Stimulated activated CD4-positive, alpha-beta T cell treated with anti-CD3 and anti-CD28 coated beads, Interleukin-15, amount 100 ng/mL, for 24 hours (primary cell): ENCODE measurements around the gene RUBCNL.

Experiments used
- DNase-seq: peaks from one replicate; pipeline ENCODE4 v3.0.0-alpha.2; 2020

RUBCNL gene

DNA sequence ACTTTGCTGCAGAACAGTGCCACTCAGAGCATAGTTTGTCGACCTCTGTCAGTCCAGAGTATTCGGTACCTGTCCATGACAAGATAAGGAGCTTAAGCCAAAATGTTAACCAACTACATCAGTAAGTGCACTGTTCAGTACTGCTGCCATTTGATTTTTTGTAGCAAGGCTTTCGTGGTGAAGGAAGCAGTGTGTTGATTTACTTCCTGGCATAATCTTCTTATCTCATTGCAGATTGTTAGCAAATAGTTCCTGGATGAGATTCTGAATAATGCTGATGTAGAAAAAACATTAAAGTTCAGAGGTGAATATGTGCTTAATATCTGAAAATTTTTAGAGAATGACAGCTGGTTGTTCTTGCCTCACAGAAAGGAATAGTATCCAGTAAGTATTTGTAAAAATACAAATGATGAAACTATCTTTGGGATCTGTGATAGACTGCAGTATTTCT is 89.7 kb downstream of the RUBCNL start:
- no peak for DNase-seq

DNA sequence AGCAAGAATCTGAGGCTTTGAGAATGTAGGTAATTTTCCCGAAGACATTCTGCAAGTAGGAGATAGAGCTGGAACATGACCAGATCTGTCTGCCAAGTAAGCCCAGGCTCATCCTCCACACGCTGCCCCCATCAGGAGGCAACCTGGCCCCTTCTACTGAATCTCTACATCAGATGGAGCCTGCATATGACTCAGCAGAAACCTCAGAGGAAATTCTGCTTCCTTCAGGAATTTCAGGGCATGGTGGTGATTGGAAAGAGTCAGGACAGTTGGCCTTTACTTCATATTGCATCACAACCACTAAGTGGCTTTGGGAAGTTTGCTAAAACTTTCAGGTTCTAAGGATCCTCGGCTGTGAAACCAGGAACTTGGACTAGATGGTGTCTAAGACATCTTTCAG is 90.1 kb downstream of the RUBCNL start:
- no peak for DNase-seq

DNA sequence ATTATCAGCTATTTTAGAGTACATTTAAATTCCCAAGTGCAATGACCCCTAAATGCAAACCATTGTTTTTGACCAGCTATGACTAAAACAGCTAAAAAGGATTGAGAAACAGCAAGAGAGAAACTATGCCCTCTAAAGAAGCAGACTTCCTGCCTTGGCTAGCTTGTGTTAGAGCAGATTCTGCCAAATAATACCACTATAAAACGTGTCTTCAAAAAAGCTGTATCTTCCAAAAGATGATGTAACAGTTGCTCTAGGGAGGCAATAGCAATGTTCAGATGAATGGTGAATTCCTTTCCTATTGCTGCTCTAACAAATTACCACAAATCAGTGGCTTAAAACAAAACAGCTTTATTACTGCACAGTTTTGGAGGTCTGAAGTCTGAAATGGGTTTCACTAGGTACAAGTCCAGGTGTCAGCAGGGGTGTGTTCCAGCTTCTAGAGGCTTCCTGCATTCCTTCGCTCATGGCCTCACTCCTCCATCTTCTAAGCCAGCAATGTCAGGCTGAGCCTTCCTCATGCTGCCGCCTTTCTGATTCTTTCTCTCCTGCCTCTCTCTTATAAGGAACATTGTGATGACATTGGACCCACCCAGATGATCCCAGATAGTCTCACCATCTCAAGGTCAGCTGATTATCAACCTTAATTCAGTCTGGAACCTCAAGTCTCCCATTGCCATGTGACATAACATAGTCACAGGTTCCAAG is 90.8 kb downstream of the RUBCNL start:
- DNase-seq = no peak

DNA sequence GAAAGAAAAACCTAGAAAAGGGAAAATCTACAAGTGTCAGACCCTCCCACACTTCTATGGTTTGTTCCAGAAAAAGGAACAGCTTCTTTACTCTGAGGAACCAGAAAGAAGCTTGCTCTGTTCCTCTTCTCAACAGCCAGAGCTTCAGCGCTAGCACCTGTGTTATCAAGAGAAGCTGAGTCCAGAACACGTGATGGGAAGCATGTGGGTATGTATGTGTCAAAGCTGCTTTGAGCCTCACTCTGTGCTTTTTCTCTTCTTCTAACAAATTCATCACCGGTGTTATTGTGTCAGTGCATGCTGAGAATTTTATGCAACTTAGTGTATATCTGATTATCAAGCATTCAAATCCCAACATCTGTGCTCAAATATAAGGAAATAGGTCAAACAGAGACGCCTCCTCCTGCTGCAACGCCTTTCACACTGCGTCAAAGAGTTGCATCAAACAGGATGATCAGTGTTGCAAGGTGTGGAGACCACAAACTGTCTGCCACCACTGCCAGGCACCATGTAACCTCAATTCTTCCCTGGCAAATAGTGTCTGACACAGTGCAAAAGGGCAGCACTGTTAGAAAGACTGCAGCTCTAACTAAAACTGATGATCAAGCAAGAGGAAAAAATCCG is 91.4 kb downstream of the RUBCNL start:
- peak; percentile 43 for DNase-seq

DNA sequence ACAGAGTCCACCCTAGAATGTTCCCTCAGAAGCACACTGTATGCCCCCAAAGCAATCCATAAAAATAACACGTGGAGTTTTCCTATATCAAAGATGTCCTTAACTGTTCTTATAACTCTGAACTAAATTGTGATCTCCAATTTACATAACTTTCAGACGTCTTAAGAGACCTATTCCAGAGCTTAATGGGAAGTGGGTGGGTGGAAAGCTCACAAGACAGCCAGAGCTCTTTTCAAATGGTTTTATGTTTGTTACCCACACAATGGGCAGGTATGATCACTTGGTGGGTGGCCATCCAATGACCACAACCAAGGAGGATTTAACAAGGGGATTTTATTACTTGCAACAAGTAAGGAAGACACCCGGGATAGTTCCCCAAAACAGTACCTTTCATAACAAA is 93.6 kb downstream of the RUBCNL start:
- DNase-seq = no peak
